DMS153 treated with DMSO at 0.1 percent for 48 hours (cell line): Measurements from ENCODE around the gene NXPH3.
A peak's percentile ranks its signal among the peaks of the same experiment; 100 is the strongest.
"Not testable (repeated sequence)": the region's sequence is repeated elsewhere in the genome, so short reads cannot be mapped to it uniquely, and the experiment has no call there.

ENCODE experiments used
- DNase-seq: peaks from one replicate; lab custom pipeline; 2025; ENCODE audit not compliant: unreplicated experiment; lab: John Stamatoyannopoulos, UW

NXPH3 gene

DNA sequence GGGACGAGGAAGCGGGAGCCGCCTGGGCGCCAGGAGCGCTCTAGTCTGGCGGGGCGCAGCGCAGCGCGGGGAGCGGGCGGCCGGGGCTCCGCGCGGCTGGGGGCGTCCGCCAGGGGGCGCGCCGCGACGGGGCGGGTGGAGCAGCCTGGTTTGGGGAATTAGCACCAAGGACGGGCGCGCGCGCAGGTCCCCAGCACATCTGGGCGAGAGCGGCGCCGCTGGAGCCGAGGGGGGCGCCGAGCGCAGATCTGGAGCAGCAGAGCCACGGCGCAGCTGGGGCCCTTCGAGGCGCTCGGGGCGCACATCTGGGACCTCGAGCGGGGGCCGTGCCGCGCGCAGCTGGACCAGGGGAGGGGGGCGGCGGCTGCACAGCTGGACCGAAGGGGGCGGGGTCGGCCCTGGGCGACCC, at the start of gene NXPH3:
Gene NXPH3, plus strand, starts transcription at position 193 of the 409 bp plus-strand sequence. CDS start 349 bp downstream, outside the sequence.
- DNase-seq = peak; percentile 28

DNA sequence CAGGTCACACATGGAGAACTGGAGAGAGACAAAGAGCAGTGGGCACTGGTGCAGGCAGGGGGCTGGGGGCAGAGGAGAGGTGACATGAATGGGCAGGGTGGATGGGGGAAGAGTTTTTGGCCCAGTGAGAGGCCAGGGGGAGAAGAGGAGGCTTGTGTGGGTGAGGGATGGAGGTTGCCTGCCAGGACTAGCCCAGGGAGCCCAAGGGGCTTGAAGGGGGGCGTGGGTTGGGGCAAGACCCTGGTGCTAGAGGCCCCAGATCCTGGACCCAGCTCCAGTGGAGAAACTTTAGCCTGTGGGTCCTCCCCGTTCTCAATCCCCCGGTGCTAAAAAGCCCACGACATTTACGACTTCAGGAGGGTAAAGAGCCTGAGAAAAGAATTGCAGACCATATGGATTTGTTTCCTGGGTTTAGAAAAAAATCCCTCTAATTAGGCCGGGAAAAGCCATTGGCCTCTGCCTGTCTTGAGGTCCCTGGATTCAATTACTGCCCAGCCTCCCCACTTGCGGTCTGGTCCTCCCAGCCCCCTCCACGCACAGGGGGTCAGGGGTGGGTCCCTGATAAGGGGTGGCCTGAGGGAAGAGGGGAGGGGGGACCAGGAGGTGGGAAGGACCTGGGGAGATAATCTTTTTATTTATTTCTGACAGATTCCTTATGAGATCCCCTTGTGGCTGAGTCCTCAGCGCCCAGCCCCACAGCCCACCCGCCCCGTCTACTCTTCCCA, 47.6 kb upstream of the NXPH3 start:
- no peak for DNase-seq

DNA sequence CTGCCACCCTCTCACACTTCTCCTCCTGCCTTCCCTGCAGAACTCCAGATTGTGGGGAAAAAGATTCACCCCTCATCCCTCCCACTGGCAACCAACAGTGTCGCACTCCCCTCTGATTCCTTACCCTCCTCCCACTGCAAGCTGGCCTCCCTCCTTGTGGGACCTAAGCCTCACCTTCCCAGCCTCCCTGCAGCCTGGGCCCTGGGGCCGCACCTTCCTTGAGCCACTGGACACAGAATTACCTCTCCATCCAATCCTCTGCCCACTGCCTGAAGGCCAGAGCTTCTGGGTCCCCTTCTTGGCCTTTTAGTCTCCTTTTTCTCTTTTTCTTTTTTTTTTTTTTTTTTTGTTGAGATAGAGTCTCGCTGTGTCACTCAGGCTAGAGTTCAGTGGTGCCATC, 46.7 kb upstream of the NXPH3 start:
- DNase-seq = no peak

DNA sequence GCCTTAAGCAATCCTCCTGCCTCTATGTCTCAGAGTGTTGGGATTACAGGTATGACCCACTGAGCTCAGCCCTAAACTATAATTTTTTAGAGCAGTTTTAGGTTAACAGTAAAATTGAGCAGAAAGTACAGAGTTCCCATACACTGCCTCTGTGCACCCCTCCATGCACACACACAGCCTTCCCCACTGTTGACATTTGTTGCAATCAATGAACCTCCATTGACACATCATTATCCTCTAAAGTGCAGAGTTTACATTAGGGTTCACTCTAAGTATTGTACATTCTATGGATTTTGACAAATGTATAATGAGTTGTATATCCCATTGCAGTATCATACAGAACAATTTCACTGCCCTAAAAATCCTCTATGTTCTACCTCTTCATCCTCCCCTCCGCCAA, 45.6 kb upstream of the NXPH3 start:
- no peak for DNase-seq

DNA sequence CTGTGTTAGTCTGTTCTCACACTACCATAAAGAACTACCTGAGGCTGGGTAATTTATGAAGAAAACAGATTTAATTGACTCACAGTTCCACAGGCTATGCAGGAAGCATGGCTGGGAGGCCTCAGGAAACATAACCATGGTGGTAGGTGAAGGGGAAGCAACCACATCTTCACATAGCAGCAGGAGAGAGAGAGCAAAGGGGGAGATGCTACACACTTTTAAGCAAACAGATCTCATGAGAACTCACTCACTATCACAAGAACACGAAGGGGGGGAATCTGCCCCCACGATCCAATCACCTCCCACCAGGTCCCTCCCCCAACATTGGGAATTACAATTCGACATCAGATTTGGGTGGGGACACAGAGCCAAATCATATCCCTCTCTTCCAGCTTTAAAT, 31.8 kb upstream of the NXPH3 start:
- DNase-seq = no peak

DNA sequence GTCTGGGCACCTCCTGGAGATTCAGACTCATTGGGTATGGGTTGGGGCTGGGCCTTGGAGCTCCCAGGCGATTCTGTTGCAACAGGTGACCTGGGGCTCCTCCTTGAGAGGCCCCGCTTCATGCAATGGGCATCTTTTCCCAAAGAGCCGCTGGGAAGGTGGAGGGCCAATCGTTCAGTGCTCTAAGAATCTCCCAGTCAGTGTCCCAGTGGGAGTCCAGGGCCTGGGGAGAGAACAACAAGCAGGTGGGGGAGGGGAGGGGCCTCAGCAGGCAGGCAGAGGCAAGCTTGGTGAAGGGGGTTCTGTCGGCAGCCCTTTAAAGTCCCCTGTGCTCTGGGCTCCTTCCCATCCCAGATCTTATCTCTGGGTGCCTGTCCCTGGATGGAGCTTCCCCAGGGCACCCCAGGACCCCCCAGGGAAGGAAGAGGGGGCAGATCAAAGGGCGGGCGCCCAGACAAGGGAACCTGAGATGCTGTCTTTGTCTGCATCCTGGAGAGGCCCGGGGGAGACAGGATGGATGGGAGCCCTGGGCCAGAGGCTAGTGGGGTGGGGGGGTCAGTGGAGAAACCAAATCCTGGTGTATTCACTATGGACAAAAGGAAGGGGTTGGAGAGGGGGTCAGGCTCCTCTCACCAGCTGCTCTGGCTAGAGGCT, 30.5 kb upstream of the NXPH3 start:
- DNase-seq = no peak

DNA sequence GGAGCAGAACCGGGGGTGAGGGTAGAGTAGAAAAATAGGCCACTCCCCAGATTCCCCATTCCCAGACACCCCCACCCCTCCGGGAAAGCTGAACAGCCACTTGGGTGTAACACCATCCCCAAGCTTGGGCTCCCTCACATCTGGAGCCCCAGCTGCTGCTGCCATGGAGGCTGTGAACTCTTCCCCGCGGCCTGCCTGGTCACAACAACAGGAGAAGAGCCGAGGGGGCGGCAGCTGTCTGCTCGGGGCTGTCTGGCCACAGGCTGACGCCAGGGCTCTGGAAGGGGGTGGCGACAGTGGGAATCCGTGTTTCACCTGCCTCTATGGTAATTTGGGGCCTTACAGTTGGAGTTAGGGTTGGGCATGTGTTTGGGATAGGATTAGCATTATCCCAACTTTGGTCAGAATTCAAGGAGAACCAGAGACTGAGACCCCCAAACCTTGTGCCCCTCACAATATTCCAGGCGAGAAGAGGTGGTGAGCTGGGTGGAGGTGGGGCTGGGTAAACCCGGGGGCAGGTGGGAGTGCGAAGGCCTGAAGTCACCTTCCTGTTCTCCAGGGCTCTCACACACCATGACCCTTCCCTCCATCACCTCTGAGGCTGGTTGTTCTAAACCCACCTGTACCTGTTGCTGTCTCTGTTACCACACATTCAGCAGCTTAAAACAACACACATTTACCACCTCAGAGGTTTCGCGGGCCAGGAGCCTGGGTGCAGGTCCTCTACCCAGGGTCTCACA, 29.7 kb upstream of the NXPH3 start:
- no peak for DNase-seq

DNA sequence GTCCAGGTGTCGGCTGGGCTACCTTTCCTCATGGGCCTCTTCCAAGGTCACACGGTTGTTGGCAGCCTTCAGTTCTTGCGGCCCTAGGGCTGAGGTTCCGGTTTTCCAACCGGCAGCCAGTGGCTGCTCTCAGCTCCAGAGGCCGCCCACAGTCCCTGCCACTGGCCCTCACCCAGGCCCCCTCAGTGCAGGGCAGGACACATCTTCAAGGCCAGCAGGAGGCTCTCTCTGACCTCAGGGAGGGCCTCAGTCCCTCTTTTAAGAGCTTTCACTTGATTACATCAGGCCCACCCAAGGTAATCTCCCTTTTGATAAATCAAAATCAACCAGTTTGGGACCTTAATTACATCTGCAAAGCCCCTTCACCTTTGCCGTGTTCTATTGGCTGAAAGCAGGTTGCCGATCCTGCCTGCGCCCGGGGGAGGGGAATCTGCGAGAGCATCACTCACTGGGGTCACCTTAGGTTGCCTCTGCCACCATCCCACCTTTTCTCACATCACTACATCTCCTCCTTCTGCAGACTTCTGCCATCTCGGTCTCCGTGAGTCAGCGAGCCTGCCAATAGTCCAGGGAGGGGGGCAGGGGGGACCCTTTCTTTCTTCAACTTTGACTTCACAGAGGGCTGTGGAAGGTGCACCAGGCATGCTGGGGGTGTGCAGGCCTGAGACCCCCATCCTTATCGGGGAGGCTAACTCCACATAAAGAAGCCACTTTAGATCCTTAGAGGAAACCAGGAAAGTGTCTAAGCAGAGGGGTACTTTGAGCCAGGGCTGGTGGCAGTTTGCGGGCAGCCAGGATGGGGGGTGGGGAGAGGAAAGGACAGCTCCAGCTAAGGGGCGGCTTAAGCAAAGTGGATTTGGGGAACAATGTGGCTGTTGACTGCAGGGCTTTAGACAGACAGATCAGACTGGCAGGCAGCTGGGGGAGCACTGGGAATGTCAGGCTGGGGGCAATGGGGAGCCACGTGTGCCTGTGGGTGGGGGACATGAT, 28.8 kb upstream of the NXPH3 start:
- no peak for DNase-seq

DNA sequence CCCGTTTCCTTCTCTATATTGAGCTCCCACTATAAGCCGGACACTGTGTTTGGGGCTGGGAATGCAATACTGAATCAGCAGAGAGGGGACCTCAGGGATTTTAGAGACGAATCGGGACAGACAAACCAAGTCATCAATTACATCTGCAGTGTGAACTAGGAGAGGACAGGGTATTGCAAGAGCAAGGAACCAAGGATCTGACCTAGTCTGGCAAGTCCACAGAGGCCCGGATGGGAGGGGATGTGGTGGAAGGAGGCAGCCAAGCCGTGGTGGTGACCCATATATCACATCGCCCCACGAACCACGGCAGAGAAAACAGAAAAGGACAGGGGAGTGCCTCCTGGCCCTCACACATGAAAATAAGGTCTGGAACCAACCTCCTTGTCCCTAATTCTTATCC, 28.1 kb upstream of the NXPH3 start:
- DNase-seq = no peak

DNA sequence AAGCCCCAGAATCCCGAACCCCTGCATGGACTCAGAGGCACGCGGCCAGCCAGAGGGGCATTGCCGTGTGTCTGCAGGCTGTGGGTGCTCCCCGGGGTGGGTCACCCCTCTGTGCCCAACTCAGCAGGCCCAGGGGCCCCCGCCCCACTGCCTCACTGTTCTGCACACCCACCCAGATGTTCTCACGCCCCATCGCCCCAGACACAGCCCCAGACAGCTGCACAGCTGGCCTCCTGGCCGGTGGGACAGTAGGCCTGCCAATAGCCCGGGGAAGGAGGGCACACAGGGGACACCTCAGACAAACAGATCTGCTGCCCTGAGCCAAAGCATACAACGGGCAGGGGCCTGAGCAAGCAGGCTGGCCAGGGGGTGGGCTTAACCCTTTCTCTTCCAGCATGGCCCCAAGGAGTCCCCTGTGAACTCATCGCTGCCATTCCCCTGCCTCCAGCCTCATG, 27.6 kb upstream of the NXPH3 start:
- DNase-seq = no peak

DNA sequence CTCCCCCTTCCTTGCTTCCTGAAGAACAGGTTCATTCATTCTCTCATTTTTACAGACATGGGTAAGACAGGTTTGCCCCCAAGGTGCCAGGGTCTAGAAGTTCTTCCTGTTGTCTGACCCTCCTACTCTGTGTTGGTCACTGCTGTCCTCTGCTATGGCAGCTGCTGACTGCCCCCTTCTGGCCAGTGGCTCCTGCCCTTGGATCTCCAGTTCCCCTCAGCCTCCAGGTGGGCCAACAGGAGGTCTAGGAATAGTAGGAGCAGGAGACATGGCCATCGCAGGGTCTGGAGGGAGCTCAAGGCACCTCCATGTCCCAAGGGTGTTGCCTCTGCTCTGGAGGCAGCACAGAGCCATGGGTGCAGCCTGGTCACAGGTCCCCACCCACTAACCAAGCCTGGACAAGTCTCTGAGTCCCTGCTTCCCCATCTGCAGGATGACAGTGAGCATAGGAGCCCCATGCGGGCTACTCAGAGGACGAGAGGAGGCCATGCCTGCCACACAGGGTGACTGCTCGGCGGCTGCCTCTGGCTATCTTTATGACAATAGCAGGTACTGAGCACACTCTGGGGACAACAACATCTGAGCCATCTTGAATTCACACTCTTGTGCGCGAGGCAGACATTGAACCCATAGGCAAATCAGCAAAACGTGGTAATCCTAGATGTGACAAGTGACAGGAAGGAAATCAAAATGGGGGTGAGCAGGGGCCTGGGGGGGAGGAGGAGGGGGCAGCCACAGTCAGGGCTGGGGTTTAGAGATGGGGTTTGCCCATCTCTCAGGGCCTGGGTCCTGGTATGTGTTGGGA, 27.0 kb upstream of the NXPH3 start:
- DNase-seq = peak; percentile 8

DNA sequence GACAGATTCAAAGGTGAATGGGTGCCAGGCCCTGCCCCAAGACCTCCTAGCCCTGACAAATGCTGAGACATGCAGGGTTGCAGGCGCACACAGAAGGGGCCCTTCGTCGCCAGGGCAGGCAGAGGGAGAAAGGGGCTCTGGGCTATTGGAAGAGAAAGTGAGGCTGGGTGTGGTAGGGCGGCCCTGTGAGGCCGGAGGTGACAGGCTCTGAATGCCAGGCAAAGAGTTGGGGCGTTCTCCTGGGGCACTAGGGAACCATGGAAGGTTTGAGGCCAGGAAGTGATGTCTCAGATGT, 26.4 kb upstream of the NXPH3 start:
- no peak for DNase-seq

DNA sequence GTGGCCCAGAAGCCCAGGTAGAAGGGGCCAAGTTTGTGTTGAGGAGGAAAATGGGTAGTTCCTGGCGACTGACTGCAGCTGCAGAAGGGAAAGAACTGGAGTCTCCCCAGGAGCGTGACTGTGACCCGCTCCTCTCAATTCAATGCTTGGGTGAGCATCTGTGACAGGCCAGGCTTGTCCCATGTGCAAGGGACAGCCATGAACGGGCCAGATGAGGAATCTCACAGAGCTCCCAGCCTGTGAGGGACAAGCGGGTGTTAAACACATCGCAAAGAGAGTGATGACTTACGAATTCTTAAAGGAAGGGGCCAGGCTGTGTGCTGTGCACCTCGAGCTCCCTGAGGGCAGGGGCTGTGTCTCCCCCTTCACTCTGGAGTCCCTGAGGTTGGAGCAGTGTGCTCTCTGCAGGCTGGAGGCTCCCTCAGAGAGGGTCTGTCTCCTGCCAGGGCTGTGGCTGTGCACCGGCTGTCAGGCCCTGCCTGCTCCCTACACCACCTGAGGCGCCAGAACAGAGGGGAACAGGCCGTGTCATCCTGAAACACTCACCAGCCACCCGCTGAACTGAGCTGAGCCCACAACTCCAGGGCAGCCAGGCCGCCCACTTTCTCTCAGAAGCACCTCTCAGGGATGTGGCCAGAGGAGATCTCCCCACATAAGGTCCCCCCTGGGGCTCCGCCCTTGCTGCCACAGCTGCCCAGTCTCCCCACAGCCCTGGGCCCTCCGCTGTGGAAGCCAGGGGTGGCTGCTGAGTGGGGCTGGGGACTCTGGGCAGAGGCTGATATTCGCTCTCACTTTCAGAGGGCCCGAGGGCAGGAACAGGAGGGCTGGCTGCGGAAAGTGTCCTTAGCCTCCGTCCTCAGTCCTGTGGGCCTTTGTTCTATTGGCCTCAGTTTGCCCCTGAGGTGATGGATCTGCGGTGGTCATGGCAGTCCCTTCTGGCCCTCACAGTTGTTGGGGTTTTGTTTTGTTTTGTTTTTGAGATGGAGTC, 25.7 kb upstream of the NXPH3 start:
- no peak for DNase-seq

DNA sequence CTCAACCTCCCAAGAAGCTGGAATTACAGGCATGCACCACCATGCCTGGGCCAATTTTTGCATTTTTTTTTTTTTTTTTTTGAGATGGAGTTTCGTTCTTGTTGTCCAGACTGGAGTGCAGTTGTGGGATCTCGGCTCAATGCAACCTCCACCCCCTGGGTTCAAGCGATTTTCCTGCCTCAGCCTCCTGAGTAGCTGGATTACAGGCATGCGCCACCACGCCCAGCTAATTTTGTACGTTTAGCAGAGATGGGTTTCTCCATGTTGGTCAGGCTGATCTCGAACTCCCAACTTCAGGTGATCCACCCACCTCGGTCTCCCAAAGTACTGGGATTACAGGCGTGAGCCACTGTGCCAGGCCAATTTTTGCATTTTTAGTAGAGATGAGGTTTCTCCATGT, 24.9 kb upstream of the NXPH3 start:
- DNase-seq = not testable (repeated sequence)

DNA sequence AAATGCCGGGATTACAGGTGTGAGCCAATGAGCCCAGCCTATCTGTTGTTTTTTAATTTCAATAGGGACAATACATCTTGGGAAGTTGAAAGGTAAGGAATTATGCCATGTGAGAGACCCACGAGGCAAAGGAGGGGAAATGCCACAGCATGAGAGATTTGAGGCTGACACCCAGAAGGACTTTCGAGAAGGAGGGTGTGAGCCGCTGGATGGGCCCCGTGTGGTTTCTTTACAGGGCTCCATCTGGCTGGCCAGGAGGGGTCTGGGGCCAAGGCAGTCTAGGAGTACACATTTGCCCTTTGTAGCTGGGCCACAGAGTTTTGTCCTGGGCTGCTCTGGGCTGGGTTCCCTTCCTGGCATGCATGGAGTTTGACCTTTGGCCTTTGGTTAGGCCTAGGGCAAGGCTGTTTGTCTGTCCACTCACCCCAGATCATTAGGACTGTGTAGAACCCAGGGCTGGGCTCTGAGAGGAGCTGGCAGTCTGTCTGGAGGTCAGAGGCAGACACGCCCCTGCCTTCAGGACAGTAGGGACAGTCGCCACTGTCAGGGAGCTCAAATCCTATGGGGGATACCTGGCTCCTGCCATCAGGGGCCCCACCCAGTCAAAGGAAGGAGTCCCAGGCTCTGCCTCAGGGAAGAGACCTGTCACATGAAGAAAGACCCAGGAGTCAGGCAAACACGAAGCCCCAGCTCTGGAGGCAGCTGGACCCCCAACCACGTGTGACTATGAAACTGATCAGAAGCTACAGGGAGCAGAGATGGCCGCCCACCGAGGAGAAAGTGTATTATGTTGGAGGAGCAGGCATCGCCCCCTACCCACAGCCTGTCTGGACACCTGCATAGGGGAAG, 24.2 kb upstream of the NXPH3 start:
- DNase-seq = no peak

DNA sequence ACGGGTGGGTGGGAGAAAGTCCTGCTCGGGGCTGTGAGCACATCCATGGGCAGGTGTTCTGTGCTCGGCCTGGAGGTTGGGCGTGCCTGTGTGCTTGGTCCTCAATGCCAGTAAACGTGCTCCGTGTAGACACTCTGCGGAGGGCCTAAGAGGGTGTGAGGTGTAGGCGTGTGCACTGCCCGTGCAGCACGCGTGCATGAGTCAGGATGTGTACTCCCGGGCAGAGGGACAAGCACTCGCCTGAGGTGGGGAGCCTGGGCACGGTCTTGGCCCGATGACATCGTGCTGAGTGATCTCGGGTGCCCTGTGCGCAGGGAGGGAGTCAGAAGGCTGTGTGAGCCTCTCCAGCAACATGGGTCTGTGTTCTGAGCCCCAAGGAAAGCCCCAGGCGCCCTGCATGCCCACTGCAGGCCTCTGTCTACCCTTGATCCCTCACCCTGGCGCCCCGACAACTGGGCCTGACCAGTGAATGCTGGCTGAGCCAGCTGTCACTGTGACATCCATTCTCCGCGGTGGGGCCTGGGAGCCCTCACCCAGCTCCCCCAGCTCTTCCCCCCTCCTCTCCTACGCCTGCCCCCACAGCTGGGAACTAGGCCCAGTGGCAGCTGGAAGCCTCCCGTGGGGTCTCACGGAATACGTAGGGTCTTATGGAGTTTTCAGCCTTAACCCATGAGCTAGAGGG, 23.5 kb upstream of the NXPH3 start:
- DNase-seq = no peak

DNA sequence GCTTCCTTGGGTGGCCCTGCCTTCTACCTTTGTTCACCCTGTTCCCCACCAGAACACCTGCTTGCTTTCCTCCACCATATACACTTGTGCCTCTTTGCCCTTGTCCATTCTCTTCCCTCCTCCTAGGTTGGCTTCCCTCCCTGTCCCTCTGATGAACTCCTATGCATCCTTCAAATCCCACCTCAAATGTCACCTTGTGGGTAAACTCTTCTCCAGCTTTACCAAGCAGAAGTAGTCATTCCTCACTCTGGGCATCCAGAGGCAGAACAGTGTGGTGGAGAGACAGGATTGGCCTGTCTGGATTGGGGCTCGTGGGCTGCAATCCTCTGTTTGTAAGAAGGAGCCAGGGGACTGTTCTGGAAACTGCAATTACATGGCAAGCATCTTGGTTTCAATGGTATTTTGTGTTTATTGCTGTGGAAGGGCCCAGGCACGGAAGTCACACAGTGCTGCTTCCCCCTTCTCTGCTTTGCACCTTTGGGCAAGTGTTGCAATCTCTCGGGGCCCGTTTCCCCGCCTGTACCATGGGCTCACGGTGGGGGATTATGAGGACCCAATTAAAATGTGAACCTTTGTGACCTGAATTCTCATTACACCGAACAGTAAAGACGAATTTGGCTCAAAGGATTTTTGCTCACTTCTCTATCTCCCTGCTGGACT, 21.9 kb upstream of the NXPH3 start:
- no peak for DNase-seq
